Fibroblast of the aortic adventitia (primary cell): Measurements from ENCODE around the gene JAKMIP3. TPM values are rescaled to one million over a fixed set of nuclear protein-coding genes. Genes with fewer than 3 reads are reported as not detected.

ENCODE experiments used
- DNase-seq: peaks from one replicate; pipeline ENCODE4 v3.0.0-alpha.2; 2010; ENCODE audit warnings: low read depth
- H3K4me3 ChIP-seq: 2 replicates; pipeline ENCODE4 v1.5.1; 2011; ENCODE audit warnings: low read depth, mild to moderate bottlenecking, control low read depth, low read length, moderate library complexity
- CTCF ChIP-seq: IDR thresholded peaks from 2 replicates; pipeline ENCODE4 v1.5.1; 2011; ENCODE audit warnings: mild to moderate bottlenecking, low read length, control low read depth, inconsistent platforms; ENCODE audit not compliant: insufficient read depth
- total RNA-seq: library from RNA; depleted of rRNA; stranded (reverse); fragments of >200 nt; gene quantifications from 2 replicates; pipeline ENCODE4 v1.2.3, GENCODE V29; 2012; ENCODE audit warnings: low replicate concordance

JAKMIP3 gene
- total RNA-seq, 1 donor, result 0.09 TPM

- H3K4me3 ChIP-seq, result no peak overlapping the region
- TF ChIP-seq CTCF, result no peak
- DNase-seq, result no peak
These were observed 25.7 kb upstream of the JAKMIP3 start for GRCh38 chr10:132040046-132040445.

- H3K4me3 ChIP-seq, result no peak overlapping the region
- no peak for TF ChIP-seq CTCF
- DNase-seq, result no peak
These were observed 24.4 kb upstream of the JAKMIP3 start for GRCh38 chr10:132041340-132041739.

- no peak overlapping the region for H3K4me3 ChIP-seq
- DNase-seq, result no peak
- no peak for TF ChIP-seq CTCF
These were observed 21.7 kb upstream of the JAKMIP3 start for GRCh38 chr10:132043861-132044695.

GRCh38 chr10:132044803-132045202 lies 20.9 kb upstream of the JAKMIP3 start:
- no peak for TF ChIP-seq CTCF
- no peak for DNase-seq
- no peak overlapping the region for H3K4me3 ChIP-seq

- H3K4me3 ChIP-seq, result no peak overlapping the region
- TF ChIP-seq CTCF, result no peak
- no peak for DNase-seq
These were observed 20.4 kb upstream of the JAKMIP3 start for GRCh38 chr10:132045324-132045723.

- DNase-seq, result no peak
- TF ChIP-seq CTCF, result no peak
- no peak overlapping the region for H3K4me3 ChIP-seq
These were observed 18.0 kb upstream of the JAKMIP3 start for GRCh38 chr10:132047575-132048293.
